ENCODE data around the gene SHISA5.

The SHISA5 gene

GRCh38 chr3:48430708-48431101 is 73.3 kb downstream of the SHISA5 start (continued):
- TF ChIP-seq TCF4 (CRISPR knock-in tag; IDR thresholded peaks at IDR 0.05; ENCODE audit: borderline replicate concordance) (no peak), ZC3H10 (CRISPR knock-in tag; IDR thresholded peaks at IDR 0.05) (no peak), ZNF70 (CRISPR knock-in tag; IDR thresholded peaks at IDR 0.05) (no peak), BACH2 (CRISPR knock-in tag; IDR thresholded peaks at IDR 0.05; ENCODE audit: borderline replicate concordance) (no peak)

DNA sequence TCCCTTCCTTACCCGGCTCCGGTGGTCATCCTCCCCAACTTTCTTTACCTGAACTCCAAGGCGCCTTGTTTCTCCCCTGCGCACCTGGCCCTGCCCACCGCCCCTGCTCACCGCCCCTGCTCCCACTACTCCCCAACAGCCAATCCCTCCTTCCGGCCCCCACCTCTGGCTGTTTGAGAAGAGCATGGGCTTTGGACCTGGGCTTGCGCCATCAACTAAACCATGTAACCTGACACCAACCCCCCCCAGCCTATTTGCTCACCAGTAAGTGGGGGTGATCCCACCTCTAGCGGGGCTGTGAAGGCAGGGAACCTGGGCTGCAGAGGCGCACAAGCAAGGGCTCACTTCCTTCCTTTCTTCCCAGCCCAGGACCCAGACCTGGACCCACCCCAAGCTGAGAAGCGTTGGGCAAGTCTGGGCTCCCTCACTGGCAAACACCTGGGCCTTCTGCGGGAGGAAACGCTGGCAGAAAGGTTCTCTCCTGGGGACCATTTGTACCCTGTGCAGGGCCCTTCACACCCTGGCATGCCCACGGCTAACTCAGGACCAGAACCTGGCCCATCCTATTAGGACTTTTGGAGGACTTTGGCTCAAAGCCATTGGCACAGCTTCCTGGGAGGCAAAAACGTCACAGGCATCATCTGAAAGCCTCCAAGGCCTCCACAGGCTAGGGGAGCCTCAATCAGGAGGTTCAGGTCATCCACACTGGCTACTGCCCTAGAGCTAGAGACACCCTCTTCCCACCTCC is 73.8 kb downstream of the SHISA5 start, which contains the start of gene PLXNB1:
Gene PLXNB1 (minus strand): TSS at position 127 of the 748 bp plus-strand sequence. CDS start 5,475 bp downstream, outside the sequence.
- ATAC-seq: no peak
- TF ChIP-seq ZFP3 (CRISPR knock-in tag; IDR thresholded peaks at IDR 0.05) (no peak), PATZ1 (CRISPR knock-in tag; IDR thresholded peaks at IDR 0.05; ENCODE audit: borderline replicate concordance) (peak; percentile 70; the same call in 1 of the 2 replicates), POU6F1 (CRISPR knock-in tag; IDR thresholded peaks at IDR 0.05; ENCODE audit: borderline replicate concordance, low read depth) (no peak), CSDC2 (CRISPR knock-in tag; IDR thresholded peaks at IDR 0.05) (no peak), ZC3H10 (CRISPR knock-in tag; IDR thresholded peaks at IDR 0.05) (no peak)

DNA sequence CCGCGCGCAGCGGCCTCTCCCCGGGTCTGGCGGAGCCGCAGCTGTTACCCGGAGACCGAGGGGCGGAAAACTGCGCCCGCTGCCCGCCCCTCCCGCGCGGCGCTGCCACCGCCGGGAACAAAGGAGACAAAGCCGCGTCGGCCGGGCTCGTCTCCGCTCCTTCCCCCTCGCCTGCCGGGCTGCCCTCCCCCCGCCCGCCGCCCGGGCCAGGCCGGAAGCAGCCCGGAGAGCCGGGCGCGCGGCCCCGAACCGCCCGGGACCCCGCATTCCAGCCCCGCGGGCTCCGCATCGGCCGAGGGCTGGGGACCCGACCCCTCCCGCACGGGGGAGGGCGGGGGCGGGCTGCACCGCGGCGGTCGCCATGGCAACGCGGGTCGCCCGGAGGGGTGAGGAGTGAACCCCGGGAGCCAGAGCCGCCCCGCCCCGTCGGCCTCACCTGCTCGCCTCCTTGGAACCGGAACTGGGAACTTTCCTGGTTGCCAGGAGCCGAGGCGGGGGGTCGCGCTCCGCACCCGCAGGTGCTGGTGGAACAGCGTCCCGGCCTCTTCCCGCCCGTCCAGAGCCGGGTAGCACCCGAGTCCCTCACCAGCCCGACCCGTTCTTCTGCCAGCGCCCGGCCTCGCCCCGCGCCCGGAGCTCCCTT is 74.5 kb downstream of the SHISA5 start:
- ATAC-seq: peak; percentile 43
- no peak for TF ChIP-seq TSHZ2 (CRISPR knock-in tag; IDR thresholded peaks at IDR 0.05)
- TF ChIP-seq ZNF8 (CRISPR knock-in tag; IDR thresholded peaks at IDR 0.05): 0 out of 2 replicates have a peak, but pooled peaks have one; percentile 6

DNA sequence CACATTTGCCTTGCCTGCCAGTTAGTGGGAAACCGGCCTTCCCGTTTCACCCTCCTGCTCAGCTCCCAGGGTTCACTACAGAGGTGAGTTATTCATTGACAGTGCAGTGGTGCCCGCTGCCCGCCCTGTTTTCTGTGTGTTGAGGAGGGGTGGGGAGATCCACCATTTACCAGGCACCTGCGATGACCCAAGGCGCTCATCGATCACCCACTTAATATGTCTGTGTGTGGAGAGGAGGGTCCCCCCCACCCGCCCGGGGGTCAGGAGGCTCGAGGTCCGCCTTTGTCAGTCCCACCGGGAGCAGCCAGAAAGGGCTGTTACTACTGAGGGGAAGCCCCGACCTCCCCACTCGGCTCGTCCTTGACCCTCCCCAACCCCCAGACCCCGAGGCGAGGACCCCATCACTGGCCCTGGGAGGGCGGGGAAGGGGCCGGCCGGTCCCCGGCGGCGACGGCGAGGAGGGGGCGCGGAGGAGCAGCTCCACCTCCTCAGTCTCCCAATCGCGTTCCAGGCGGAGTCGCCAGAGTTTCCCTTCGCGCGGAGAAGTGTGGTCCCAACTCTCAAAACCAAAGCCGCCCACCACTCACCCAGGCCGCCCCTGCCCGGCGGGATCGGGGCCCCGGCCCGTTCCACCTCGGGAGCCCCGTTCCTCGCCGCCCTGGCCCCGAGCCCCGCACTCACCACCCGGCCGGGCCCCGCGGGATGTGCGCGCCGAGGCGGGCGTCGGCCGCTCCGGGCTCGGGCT is 75.2 kb downstream of the SHISA5 start:
- peak; percentile 60 for ATAC-seq
- no peak for TF ChIP-seq TCF4 (CRISPR knock-in tag; IDR thresholded peaks at IDR 0.05; ENCODE audit: borderline replicate concordance)
- TF ChIP-seq ZC3H10 (CRISPR knock-in tag; IDR thresholded peaks at IDR 0.05): no peak
- TF ChIP-seq PPARA (CRISPR knock-in tag; IDR thresholded peaks at IDR 0.05; ENCODE audit: borderline replicate concordance): no peak
- no peak for TF ChIP-seq TOX (CRISPR knock-in tag; IDR thresholded peaks at IDR 0.05; ENCODE audit: borderline replicate concordance)
- no peak for TF ChIP-seq CSDC2 (CRISPR knock-in tag; IDR thresholded peaks at IDR 0.05)
- TF ChIP-seq ESRRG (CRISPR knock-in tag; IDR thresholded peaks at IDR 0.05): no peak

GRCh38 chr3:48428088-48428571 is 75.8 kb downstream of the SHISA5 start:
- peak; percentile 3; the same call in 1 of the 3 replicates for ATAC-seq
- TF ChIP-seq ARNTL (CRISPR knock-in tag; IDR thresholded peaks at IDR 0.05; ENCODE audit: borderline replicate concordance, low read depth) (no peak), TSHZ2 (CRISPR knock-in tag; IDR thresholded peaks at IDR 0.05) (no peak), ESRRG (CRISPR knock-in tag; IDR thresholded peaks at IDR 0.05) (no peak), ZNF8 (CRISPR knock-in tag; IDR thresholded peaks at IDR 0.05) (no peak)

Measured in SK-N-SH treated with all-trans-retinoic acid at 6 μM for 48 hours (cell line).